Measurements from ENCODE around the gene PPP1R26. TPM values are rescaled to one million over a fixed set of nuclear protein-coding genes. Genes with fewer than 3 reads are reported as not detected.
"Not testable (repeated sequence)": the region's sequence is repeated elsewhere in the genome, so short reads cannot be mapped to it uniquely, and the experiment has no call there.

PPP1R26 gene
- total RNA-seq, 1 donor from 2014 or later: 6.7 TPM

DNA sequence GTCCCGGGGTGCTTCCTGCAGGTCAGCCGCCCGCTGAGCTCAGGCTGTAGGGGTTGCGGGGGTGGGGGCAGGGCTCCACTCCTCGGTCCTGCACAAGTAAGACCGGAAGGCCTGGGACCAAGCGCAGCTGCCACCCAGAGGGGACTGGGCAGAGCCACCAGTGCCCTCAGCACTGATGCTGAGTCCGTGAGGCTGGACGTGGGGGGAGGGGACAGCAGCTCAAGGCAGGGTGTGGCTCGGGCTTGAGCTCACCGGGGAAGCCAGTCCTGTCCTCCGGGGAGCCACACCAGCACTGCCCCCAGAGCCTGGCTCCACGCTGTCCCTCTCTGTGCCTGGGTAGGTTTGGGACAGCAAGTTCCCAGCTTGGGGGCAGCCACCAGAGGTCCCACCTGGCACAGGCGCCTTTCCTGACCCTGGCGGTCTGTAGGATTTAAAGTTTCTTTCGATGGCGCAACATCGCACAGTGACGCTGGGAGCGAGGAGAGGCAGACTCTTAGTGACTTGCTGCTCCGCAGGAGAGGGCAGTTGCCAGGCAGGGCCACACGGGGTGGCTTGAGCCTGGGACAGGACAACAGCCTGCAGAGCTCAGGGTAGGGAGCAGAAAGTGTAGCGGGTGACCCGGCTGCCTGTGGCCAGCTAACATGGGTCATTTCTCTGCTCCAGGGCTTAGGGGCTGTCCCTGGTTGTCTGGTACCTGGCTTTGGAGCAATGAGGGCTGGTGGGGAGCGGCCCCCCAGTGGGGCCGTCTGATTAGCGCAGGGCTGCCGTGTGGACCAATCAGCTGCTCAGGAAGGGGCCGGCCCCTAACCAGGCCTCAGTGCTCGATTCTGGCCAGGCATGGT, 47.4 kb downstream of the PPP1R26 start:
- TF ChIP-seq, protein P1, sequence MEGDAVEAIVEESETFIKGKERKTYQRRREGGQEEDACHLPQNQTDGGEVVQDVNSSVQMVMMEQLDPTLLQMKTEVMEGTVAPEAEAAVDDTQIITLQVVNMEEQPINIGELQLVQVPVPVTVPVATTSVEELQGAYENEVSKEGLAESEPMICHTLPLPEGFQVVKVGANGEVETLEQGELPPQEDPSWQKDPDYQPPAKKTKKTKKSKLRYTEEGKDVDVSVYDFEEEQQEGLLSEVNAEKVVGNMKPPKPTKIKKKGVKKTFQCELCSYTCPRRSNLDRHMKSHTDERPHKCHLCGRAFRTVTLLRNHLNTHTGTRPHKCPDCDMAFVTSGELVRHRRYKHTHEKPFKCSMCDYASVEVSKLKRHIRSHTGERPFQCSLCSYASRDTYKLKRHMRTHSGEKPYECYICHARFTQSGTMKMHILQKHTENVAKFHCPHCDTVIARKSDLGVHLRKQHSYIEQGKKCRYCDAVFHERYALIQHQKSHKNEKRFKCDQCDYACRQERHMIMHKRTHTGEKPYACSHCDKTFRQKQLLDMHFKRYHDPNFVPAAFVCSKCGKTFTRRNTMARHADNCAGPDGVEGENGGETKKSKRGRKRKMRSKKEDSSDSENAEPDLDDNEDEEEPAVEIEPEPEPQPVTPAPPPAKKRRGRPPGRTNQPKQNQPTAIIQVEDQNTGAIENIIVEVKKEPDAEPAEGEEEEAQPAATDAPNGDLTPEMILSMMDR (IDR thresholded peaks at IDR 0.05): no peak
- H3K4me3 Mint-ChIP-seq: no peak overlapping the region
- H3K27me3 Mint-ChIP-seq: peaks cover 12% of the 10 kb centered on the region
- H3K27ac Mint-ChIP-seq: no peak overlapping the region
- DNase-seq (no peak), ATAC-seq (ENCODE audit: low read depth) (no peak)
- CTCF ChIA-PET: no interaction called here
- no peaks in the 10 kb centered on the region for H3K4me1 Mint-ChIP-seq
- intact Hi-C loops (cut with micrococcal nuclease): no loop called here
- POLR2A ChIA-PET: no interaction called here
- H3K36me3 Mint-ChIP-seq (ENCODE audit: low read depth): no peaks in the 10 kb centered on the region
- H3K9me3 Mint-ChIP-seq: no peaks in the 10 kb centered on the region

DNA sequence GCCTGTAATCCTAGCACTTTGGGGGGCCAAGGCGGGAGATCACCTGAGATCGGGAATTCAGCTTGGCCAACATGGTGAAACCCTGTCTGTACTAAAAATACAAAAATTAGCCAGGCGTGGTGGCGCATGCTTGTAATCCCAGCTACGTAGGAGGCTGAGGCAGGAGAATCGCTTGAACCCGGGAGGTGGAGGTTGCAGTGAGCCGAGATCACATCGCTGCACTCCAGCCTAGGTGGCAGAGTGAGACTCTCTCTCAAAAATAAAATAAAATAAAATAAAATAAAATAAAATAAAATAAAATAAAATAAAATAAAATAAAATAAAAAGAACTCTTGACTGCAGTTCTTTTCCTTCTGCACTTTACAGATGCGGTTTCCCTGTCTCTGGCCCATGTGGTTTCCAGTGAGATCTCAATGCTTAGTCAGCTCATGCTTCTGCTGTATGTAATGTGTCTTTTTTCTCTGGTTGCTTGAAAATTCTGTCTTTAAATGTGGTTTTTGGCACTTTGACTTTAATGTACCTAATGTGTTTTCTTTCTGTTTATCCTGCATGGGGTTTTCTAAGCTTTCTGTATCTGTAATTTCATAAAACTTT, 49.4 kb downstream of the PPP1R26 start:
- H3K27me3 Mint-ChIP-seq: peaks cover 13% of the 10 kb centered on the region
- DNase-seq; CTCF ChIA-PET; intact Hi-C loops (cut with micrococcal nuclease); H3K4me3 Mint-ChIP-seq; H3K27ac Mint-ChIP-seq; H3K4me1 Mint-ChIP-seq; H3K9me3 Mint-ChIP-seq; ATAC-seq (ENCODE audit: low read depth); H3K36me3 Mint-ChIP-seq (ENCODE audit: low read depth); POLR2A ChIA-PET: not testable (repeated sequence)

DNA sequence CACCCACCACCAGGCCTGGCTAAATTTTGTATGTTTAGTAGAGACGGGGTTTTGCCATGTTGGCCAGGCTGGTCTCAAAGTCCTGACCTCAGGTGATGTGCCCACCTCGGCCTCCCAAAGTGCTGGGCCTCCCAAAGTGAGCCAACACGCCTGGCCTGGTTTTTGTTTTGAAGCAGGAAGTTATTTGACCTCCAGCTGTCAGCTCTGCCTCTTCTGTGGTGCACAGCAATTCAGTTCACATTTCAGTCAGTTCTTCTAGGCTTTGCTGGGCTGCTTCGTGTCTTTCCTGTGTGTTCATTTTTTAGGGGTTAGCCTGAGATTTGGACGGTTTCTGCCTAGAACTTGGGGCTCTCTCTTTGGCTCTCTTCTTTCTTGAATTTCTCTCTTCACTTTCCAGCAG, 50.6 kb downstream of the PPP1R26 start:
- TF ChIP-seq, protein P1 (IDR thresholded peaks at IDR 0.05): no peak
- CTCF ChIA-PET: no interaction called here
- no peak overlapping the region for H3K27ac Mint-ChIP-seq
- no peaks in the 10 kb centered on the region for H3K9me3 Mint-ChIP-seq
- no peak for DNase-seq
- peaks cover 21% of the 10 kb centered on the region for H3K27me3 Mint-ChIP-seq
- intact Hi-C loops (cut with micrococcal nuclease): no loop called here
- no peak overlapping the region for H3K4me3 Mint-ChIP-seq
- POLR2A ChIA-PET: no interaction called here
- no peaks in the 10 kb centered on the region for H3K4me1 Mint-ChIP-seq
- H3K36me3 Mint-ChIP-seq (ENCODE audit: low read depth): no peaks in the 10 kb centered on the region
- no peak for ATAC-seq (ENCODE audit: low read depth)

DNA sequence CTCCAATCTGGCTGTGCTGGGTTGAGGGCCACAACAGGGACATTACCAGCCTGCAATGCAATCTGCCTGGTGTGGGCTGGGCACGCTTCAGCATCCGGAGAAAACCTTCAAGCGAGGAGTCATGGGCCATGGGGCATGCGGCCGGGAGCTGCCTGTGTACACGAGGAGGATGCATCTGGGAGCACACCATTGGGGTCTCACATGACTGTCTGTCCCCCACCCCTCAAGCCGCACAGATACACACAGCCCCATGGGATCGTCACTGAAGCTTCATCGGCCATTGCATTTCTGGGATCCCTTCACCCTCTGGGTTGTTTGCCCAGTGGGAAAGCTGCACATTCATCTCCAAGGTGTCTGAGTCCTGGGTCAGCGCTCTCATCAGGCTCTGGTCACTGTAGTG, 51.5 kb downstream of the PPP1R26 start:
- ATAC-seq (ENCODE audit: low read depth): no peak
- POLR2A ChIA-PET: no interaction called here

DNA sequence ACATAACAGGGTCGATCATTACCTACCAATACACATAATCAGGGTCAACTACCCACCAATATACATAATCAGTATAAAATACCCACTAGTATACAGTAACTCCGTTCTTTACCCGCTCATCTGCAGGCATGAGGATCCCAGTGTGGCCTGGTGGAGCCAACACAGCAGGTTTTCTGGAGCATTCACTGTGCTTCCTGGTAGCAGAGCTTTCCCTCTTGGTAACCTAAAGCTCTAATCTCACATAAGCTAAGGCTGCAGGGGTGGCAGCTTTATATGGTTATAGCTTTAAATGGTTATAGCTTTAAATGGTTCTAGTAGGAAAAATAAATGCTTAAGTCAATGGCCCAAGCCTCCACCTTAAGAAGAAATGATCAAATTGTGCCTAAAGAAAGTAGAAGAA, 53.5 kb downstream of the PPP1R26 start:
- CTCF ChIA-PET: no interaction called here
- intact Hi-C loops (cut with micrococcal nuclease): no loop called here
- H3K9me3 Mint-ChIP-seq: no peaks in the 10 kb centered on the region

More for the DNA sequence above, 51.5 kb downstream of the PPP1R26 start:
- Mint-ChIP-seq H3K27me3 (peaks cover 21% of the 10 kb centered on the region), H3K4me3 (no peak overlapping the region), H3K36me3 (ENCODE audit: low read depth) (no peaks in the 10 kb centered on the region), H3K4me1 (no peaks in the 10 kb centered on the region), H3K27ac (no peak overlapping the region), H3K9me3 (no peaks in the 10 kb centered on the region)
- DNase-seq: no peak
- TF ChIP-seq, protein P1 (IDR thresholded peaks at IDR 0.05): no peak
- CTCF ChIA-PET: no interaction called here
- intact Hi-C loops (cut with micrococcal nuclease): no loop called here

More for the DNA sequence above, 53.5 kb downstream of the PPP1R26 start:
- Mint-ChIP-seq H3K27ac (no peak overlapping the region), H3K4me3 (no peak overlapping the region), H3K36me3 (ENCODE audit: low read depth) (no peaks in the 10 kb centered on the region), H3K4me1 (no peaks in the 10 kb centered on the region), H3K27me3 (peaks cover 29% of the 10 kb centered on the region)
- POLR2A ChIA-PET: no interaction called here
- ATAC-seq (ENCODE audit: low read depth) (no peak), DNase-seq (no peak)
- TF ChIP-seq, protein P1 (IDR thresholded peaks at IDR 0.05): no peak
